SK-N-SH (cell line): ENCODE measurements around the gene NRCAM. TPM values are rescaled to one million over a fixed set of nuclear protein-coding genes. Genes with fewer than 3 reads are reported as not detected.

Experiments used
- CTCF ChIA-PET: fragments of 300-600, 350-600 bp; formaldehyde crosslinking; extraction: SDS; loops from one replicate; lab custom pipeline; 2021; lab: Yijun Ruan, JAX
- POLR2A ChIA-PET: fragments of 350-600 bp; sonication (Branson Sonifier 250); formaldehyde crosslinking; extraction: SDS; loops from one replicate; lab custom pipeline; 2020; ENCODE audit warnings: antibody characterized with exemption, inconsistent platforms; lab: Yijun Ruan, JAX
- DNase-seq: peaks from one replicate; pipeline ENCODE4 v3.0.0; 2012
- H2AFZ ChIP-seq: fragments of 200-600 bp; sonication (generic); 2 replicates; pipeline ENCODE4 v1.8.1; 2016; ENCODE audit warnings: antibody characterized with exemption, mild to moderate bottlenecking, low read depth
- H3F3A ChIP-seq: fragments of 200-600 bp; sonication (generic); replicated peaks from 2 replicates; pipeline ENCODE3; 2016; ENCODE audit warnings: antibody characterized with exemption, mild to moderate bottlenecking; ENCODE audit not compliant: insufficient read depth
- H3K27ac ChIP-seq, 2 experiments: fragments of 200-500 bp in 1 of 2; fragments of 200-600 bp in 1 of 2; sonication (Bioruptor generic) in 1 of 2; sonication (generic), shearing (Covaris generic) in 1 of 2; 2 replicates each; pipeline versions ENCODE4 v1.5.1 to v1.6.1; 2014 to 2016; ENCODE audit warnings: low read depth in 2 of 2, inconsistent platforms in 1 of 2, low read length in 1 of 2, mild to moderate bottlenecking in 1 of 2, mixed read lengths in 1 of 2
- H3K27me3 ChIP-seq: fragments of 200-600 bp; sonication (generic), shearing (Covaris generic); 2 replicates; pipeline ENCODE4 v1.6.1; 2016; ENCODE audit warnings: mixed run types; ENCODE audit not compliant: insufficient read depth
- H3K36me3 ChIP-seq, 2 experiments: fragments of 200-500 bp in 1 of 2; fragments of 200-600 bp in 1 of 2; sonication (Bioruptor generic) in 1 of 2; sonication (generic) in 1 of 2; replicated peaks in 1 of 2; 2 replicates each; pipeline versions ENCODE3 to v1.5.1; 2014 to 2016; ENCODE audit warnings: low read length in 1 of 2, mild to moderate bottlenecking in 1 of 2; ENCODE audit not compliant: insufficient read depth in 2 of 2, control insufficient read depth in 1 of 2
- H3K4me1 ChIP-seq, 2 experiments: fragments of 200-500 bp in 1 of 2; fragments of 200-600 bp in 1 of 2; sonication (Bioruptor generic) in 1 of 2; sonication (generic), shearing (Covaris generic) in 1 of 2; 2 replicates each; pipeline versions ENCODE4 v1.5.1 to v1.6.1; 2014 to 2016; ENCODE audit warnings: low read depth in 1 of 2, low read length in 1 of 2, mixed run types in 1 of 2; ENCODE audit not compliant: insufficient read depth in 2 of 2, control insufficient read depth in 1 of 2
- H3K4me2 ChIP-seq: fragments of 200-600 bp; sonication (generic), shearing (Covaris generic); 2 replicates; pipeline ENCODE4 v1.6.1; 2017; ENCODE audit warnings: mixed run types
- H3K4me3 ChIP-seq, 2 experiments: fragments of 200-500 bp in 1 of 2; fragments of 200-600 bp in 1 of 2; sonication (Bioruptor generic) in 1 of 2; sonication (generic), shearing (Covaris generic) in 1 of 2; 2 replicates each; pipeline versions ENCODE4 v1.5.1 to v1.8.1; 2014 to 2016; ENCODE audit warnings: low read depth in 2 of 2, inconsistent platforms in 1 of 2, low read length in 1 of 2, mild to moderate bottlenecking in 1 of 2, mixed read lengths in 1 of 2, moderate library complexity in 1 of 2
- H3K79me2 ChIP-seq: fragments of 200-600 bp; sonication (generic); 2 replicates; pipeline ENCODE4 v1.8.1; 2017; ENCODE audit warnings: mild to moderate bottlenecking; ENCODE audit not compliant: insufficient read depth
- H3K9ac ChIP-seq: fragments of 200-600 bp; sonication (generic); 2 replicates; pipeline ENCODE4 v1.6.1; 2017; ENCODE audit warnings: mixed run types
- H3K9me2 ChIP-seq: fragments of 200-600 bp; sonication (generic); 2 replicates; pipeline ENCODE4 v1.6.1; 2017; ENCODE audit warnings: mixed run types
- H3K9me3 ChIP-seq: fragments of 200-600 bp; sonication (generic); 2 replicates; pipeline ENCODE4 v1.6.1; 2017; ENCODE audit warnings: mixed run types, mild to moderate bottlenecking, moderate library complexity
- H4K20me1 ChIP-seq: fragments of 200-600 bp; sonication (generic); 2 replicates; pipeline ENCODE4 v1.6.1; 2017; ENCODE audit warnings: mild to moderate bottlenecking, mixed run types; ENCODE audit not compliant: insufficient read depth
- CHD2 ChIP-seq: fragments of 150-350 bp; IDR thresholded peaks from 2 replicates; pipeline ENCODE4 v1.6.1; 2018; ENCODE audit warnings: low read length; ENCODE audit not compliant: partially characterized antibody
- CTCF ChIP-seq: fragments of 200-600 bp; sonication (generic); IDR thresholded peaks from 2 replicates; pipeline ENCODE4 v1.6.1; 2017; ENCODE audit warnings: antibody characterized with exemption, mild to moderate bottlenecking, moderate library complexity
- EP300 ChIP-seq, 2 experiments: IDR thresholded peaks; 2 replicates each; pipeline versions ENCODE4 v1.4.0 to v1.6.1; 2012; ENCODE audit warnings: borderline replicate concordance in 1 of 2, low read depth in 1 of 2, low read length in 1 of 2
- GATA2 ChIP-seq: sonication (generic); formaldehyde crosslinking; IDR thresholded peaks from 2 replicates; pipeline ENCODE4 v1.5.0; 2020; ENCODE audit warnings: mild to moderate bottlenecking, missing genetic modification reagents
- IRF3 ChIP-seq: fragments of 150-350 bp; IDR thresholded peaks from 2 replicates; pipeline ENCODE4 v1.6.1; 2016; ENCODE audit warnings: mild to moderate bottlenecking, low read depth, low read length
- MXI1 ChIP-seq: IDR thresholded peaks from 2 replicates; pipeline ENCODE4 v1.6.1; 2012; ENCODE audit warnings: mild to moderate bottlenecking, low read depth, low read length, improper control_type of control experiment
- PBX3 ChIP-seq: IDR thresholded peaks from 2 replicates; pipeline ENCODE4; 2012
- RAD21 ChIP-seq: IDR thresholded peaks from 2 replicates; pipeline ENCODE4 v1.6.1; 2012; ENCODE audit warnings: mild to moderate bottlenecking, low read length
- RCOR1 ChIP-seq: fragments of 150-350 bp; IDR thresholded peaks from 2 replicates; pipeline ENCODE4 v1.6.1; 2017; ENCODE audit warnings: antibody characterized with exemption, low read length
- RXRA ChIP-seq: IDR thresholded peaks from 2 replicates; pipeline ENCODE4 v1.4.0; 2012; ENCODE audit warnings: low read depth, mild to moderate bottlenecking, borderline replicate concordance
- SMC3 ChIP-seq: IDR thresholded peaks from 2 replicates; pipeline ENCODE4 v1.6.1; 2012; ENCODE audit warnings: low read depth, low read length, improper control_type of control experiment
- WGBS: methylation state at CpG from one replicate; pipeline ENCODE4 v1.1.6; 2017; ENCODE audit warnings: low lambda C conversion rate; 5-methylcytosine and 5-hydroxymethylcytosine counted together
- polyA plus RNA-seq, 3 experiments: library from polyadenylated mRNA; depleted of rRNA; stranded (reverse); fragments of >200 nt; gene quantifications; 2 replicates each; pipeline ENCODE4 v1.2.3, GENCODE V29; 2012

Gene NRCAM
- polyA plus RNA-seq, 1 of the 3 experiments (the other 2 are of a cell fraction), result 1.1 TPM

- no peak overlapping the region for H2AFZ ChIP-seq
- no peak overlapping the region; the same call in 1 of the 2 replicates for H3K4me2 ChIP-seq
- H3K9me3 ChIP-seq, result no peaks in the 10 kb centered on the region
- peaks cover 0 to 18% of the 10 kb centered on the region in 2 experiments for H3K36me3 ChIP-seq
- CTCF ChIA-PET, result interaction anchor here (0.5 to 3.4 kb wide), 108 partner anchors 11 to 682 kb away, joined by 3 to 90 read pairs (median 4); partner anchors contain the start of genes CBLL1 and LAMB4
- H3K27ac ChIP-seq, result peak overlapping the region in 1 of 2 experiments; percentile 40; a peak in 1 of 4 replicates
- WGBS, result 35% methylated on average over 12 of the region's 12 CpGs
- no peaks in the 10 kb centered on the region for H4K20me1 ChIP-seq
- no peak overlapping the region for H3K4me3 ChIP-seq
- H3K4me1 ChIP-seq, result peaks cover 0 to 6% of the 10 kb centered on the region in 2 experiments; a peak in 1 of 4 replicates
- H3K27me3 ChIP-seq, result no peaks in the 10 kb centered on the region
- no peaks in the 10 kb centered on the region for H3K79me2 ChIP-seq
- TF ChIP-seq CTCF, result peak; percentile 100
- peak; percentile 89 for TF ChIP-seq GATA2 (CRISPR knock-in tag)
- peak in 1 of 2 experiments; percentile 50; a peak in 1 of 4 replicates for TF ChIP-seq EP300 (IDR thresholded peaks at IDR 0.05; ENCODE audit: borderline replicate concordance in 1 of 2, low read depth in 1 of 2, low read length in 1 of 2)
- peak; percentile 75; the same call in 1 of the 2 replicates for TF ChIP-seq MXI1
- TF ChIP-seq RXRA, result no peak
- peak; percentile 72 for TF ChIP-seq CHD2
- TF ChIP-seq RAD21, result peak; percentile 100
- no peak for TF ChIP-seq PBX3
- no peak for TF ChIP-seq IRF3
- peak; percentile 98 for TF ChIP-seq SMC3
- peak; percentile 71 for TF ChIP-seq RCOR1
- no peaks in the 10 kb centered on the region for H3F3A ChIP-seq
- peak; percentile 69 for DNase-seq
- H3K9ac ChIP-seq, result no peak overlapping the region
- POLR2A ChIA-PET, result interaction anchor here (2.0 kb wide), 1 partner anchor 144 kb away, joined by 9 read pairs; the partner anchor contains the start of gene LAMB1
- H3K9me2 ChIP-seq, result no peaks in the 10 kb centered on the region
Observed at GRCh38 chr7:108146070-108146842, 310.0 kb downstream of the NRCAM start.
